Adrenal gland (tissue), 12 donors: ENCODE data around the gene B4GALNT1. TPM values are rescaled to one million over a fixed set of nuclear protein-coding genes. Genes with fewer than 3 reads are reported as not detected.

ENCODE experiments used
- DNase-seq, 7 donors: peaks; one replicate each; pipeline ENCODE4 v3.0.0-alpha.2; 2019 to 2020
- H3K27ac ChIP-seq, 5 donors: fragments of 200-600 bp; sonication (generic) in 4 of 5; 1 replicate in 3 of 5; 2 replicates in 2 of 5; pipeline versions ENCODE4 v1.5.1 to v1.8.0; 2016 to 2020; ENCODE audit warnings: mild to moderate bottlenecking in 1 of 5
- H3K27me3 ChIP-seq: fragments of 200-600 bp; 2 replicates; pipeline ENCODE4 v1.8.0; 2021
- H3K36me3 ChIP-seq, 2 donors: fragments of 200-600 bp; replicated peaks in 1 of 2; 1 replicate in 1 of 2; 2 replicates in 1 of 2; pipeline versions ENCODE4 v1.5.1 to v1.8.0; 2018 to 2022
- H3K4me1 ChIP-seq, 2 donors: fragments of 200-600 bp; replicated peaks in 1 of 2; 1 replicate in 1 of 2; 2 replicates in 1 of 2; pipeline versions ENCODE4 v1.5.1 to v1.8.0; 2018 to 2021
- H3K4me3 ChIP-seq, 4 donors: fragments of 200-600 bp; sonication (generic) in 3 of 4; one replicate each; pipeline ENCODE4 v1.5.1; 2016 to 2018
- H3K9me3 ChIP-seq, 3 donors: fragments of 200-600 bp; sonication (generic) in 1 of 3; replicated peaks in 1 of 3; 1 replicate in 2 of 3; 2 replicates in 1 of 3; pipeline versions ENCODE4 v1.5.1 to v1.8.0; 2016 to 2021
- CTCF ChIP-seq, 6 experiments: fragments of 450-650 bp in 4 of 6; fragments of 200-600 bp in 2 of 6; sonication (generic) in 1 of 6; IDR thresholded peaks; 1 replicate in 5 of 6; 2 replicates in 1 of 6; pipeline versions ENCODE4 v1.5.1 to v1.8.0; 2016 to 2021; ENCODE audit warnings: antibody characterized with exemption in 6 of 6, mild to moderate bottlenecking in 2 of 6, moderate library complexity in 1 of 6
- POLR2A ChIP-seq, 2 donors: fragments of 450-650 bp; IDR thresholded peaks; one replicate each; pipeline ENCODE4 v1.6.1; 2017; ENCODE audit warnings: antibody characterized with exemption in 2 of 2, mild to moderate bottlenecking in 2 of 2, moderate library complexity in 1 of 2
- WGBS, 4 donors: extraction: QIAGEN DNeasy Blood & Tissue Kit in 2 of 4; methylation state at CpG; one replicate each; pipeline versions ENCODE4 v1.1.5 to v1.1.7; 2013 to 2017; 5-methylcytosine and 5-hydroxymethylcytosine counted together
- intact Hi-C, 2 donors: fragments of 100-400 bp; cut with DNase I; formaldehyde crosslinking; loops; one replicate each; pipeline versions ENCODE4 v1.14.1 to v1.15.0; 2022 to 2023
- polyA plus RNA-seq, 3 donors: library from polyadenylated mRNA; stranded (reverse); fragments of 200-250 nt in 2 of 3; fragments of 350-450 nt in 1 of 3; fragmentation: Illumina TruSeq in 1 of 3; extraction: RNeasy Lipid Tissue Mini Kit (QIAGEN cat#74804) in 1 of 3; gene quantifications; one replicate each; pipeline ENCODE4 v1.2.3, GENCODE V29; 2013 to 2014
- total RNA-seq, 9 donors: library from RNA; depleted of rRNA in 4 of 9; stranded (reverse); fragments of >200 nt in 4 of 9; fragments of 120-200 nt in 1 of 9; fragmentation: NEBNext Ultra II Directional in 1 of 9; extraction: Animal tissue kit (Norgen Biotek cat#: 25700) in 1 of 9; gene quantifications; one replicate each; pipeline versions ENCODE4 v1.1.0 to v1.2.4, GENCODE V29; 2013 to 2023
- donor health status: healthy with polysubstance abuse.
- donor health status: Bipolar disorder and iron deficiency.
- donor health status: DM: yes; HTN: yes; CAD: no.
- donor health status: DM: no; HTN: no; CAD: no.
- donor health status: DM: no; HTN: no; CAD: no.
- donor health status: DM: yes; HTN: yes; CAD: no.

Gene B4GALNT1
- total and polyA plus RNA-seq, 12 donors: 0.17 to 7.4 (median 1.2) TPM

DNA sequence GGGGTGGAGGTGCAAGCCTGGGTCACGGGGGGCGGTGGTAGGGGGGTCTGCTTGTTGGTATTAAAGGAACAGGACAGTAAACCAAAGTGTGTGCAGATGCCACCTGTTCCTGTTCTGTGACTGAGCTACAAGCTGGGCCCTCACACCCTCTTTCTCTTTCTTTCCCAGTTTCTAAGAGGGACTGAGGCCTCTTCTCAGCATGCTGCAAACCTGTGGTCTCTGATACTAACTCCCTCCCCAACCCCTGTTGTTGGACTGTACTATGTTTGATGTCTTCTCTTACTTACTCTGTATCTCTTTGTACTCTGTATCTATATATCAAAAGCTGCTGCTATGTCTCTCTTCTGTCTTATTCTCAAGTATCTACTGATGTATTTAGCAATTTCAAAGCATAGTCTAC, 49.0 kb downstream of the B4GALNT1 start:
- DNase-seq: no peak
- WGBS, 4 donors: 88 to 100% (median 93%) methylated on average over 2 of the region's 2 CpGs
- H3K9me3 ChIP-seq: no peaks in the 10 kb centered on the region
- no peak overlapping the region for H3K27ac ChIP-seq
- no peaks in the 10 kb centered on the region for H3K4me1 ChIP-seq
- TF ChIP-seq POLR2A (IDR thresholded peaks at IDR 0.05): no peak
- intact Hi-C loops: no loop called here
- H3K27me3 ChIP-seq: peaks cover 5% of the 10 kb centered on the region
- no peaks in the 10 kb centered on the region for H3K36me3 ChIP-seq
- H3K4me3 ChIP-seq: no peak overlapping the region

GRCh38 chr12:57583008-57583831, 49.8 kb downstream of the B4GALNT1 start:
- no peak overlapping the region for H3K27ac ChIP-seq
- intact Hi-C loops: loop anchor here (2.0 kb wide), 2 partner anchors 38 to 40 kb away; no protein-coding TSS in a partner anchor

GRCh38 chr12:57582440-57582839, 50.6 kb downstream of the B4GALNT1 start:
- no peak for DNase-seq
- WGBS, 4 donors: 95 to 100% (median 98%) methylated on average over 1 of the region's 1 CpG
- Histone ChIP-seq H3K4me3 (no peak overlapping the region), H3K27me3 (peaks cover 5% of the 10 kb centered on the region), H3K27ac (no peak overlapping the region), H3K4me1 (no peaks in the 10 kb centered on the region), H3K36me3 (no peaks in the 10 kb centered on the region), H3K9me3 (no peaks in the 10 kb centered on the region)
- TF ChIP-seq POLR2A (IDR thresholded peaks at IDR 0.05) (no peak), CTCF (IDR thresholded peaks at IDR 0.05) (no peak)
- intact Hi-C loops: loop anchor here (2.0 kb wide), 2 partner anchors 38 to 40 kb away; no protein-coding TSS in a partner anchor

More at GRCh38 chr12:57583008-57583831, 49.8 kb downstream of the B4GALNT1 start:
- Histone ChIP-seq H3K4me3 (no peak overlapping the region), H3K4me1 (no peaks in the 10 kb centered on the region), H3K9me3 (no peaks in the 10 kb centered on the region), H3K27me3 (peaks cover 5% of the 10 kb centered on the region), H3K36me3 (no peaks in the 10 kb centered on the region)
- DNase-seq: peak; percentile 62 to 84 (median 70)
- TF ChIP-seq CTCF (IDR thresholded peaks at IDR 0.05) (peak; percentile 87 to 96 (median 94)), POLR2A (IDR thresholded peaks at IDR 0.05) (no peak)
- WGBS, 4 donors: 41 to 47% (median 45%) methylated on average over 13 of the region's 13 CpGs

- 74 to 93% (median 84%) methylated on average over 1 of the region's 1 CpG for WGBS, 4 donors
- intact Hi-C loops: loop anchor here (2.0 kb wide), 2 partner anchors 39 to 41 kb away; no protein-coding TSS in a partner anchor
- Histone ChIP-seq H3K36me3 (no peaks in the 10 kb centered on the region), H3K9me3 (no peaks in the 10 kb centered on the region), H3K4me1 (no peaks in the 10 kb centered on the region), H3K27me3 (peaks cover 5% of the 10 kb centered on the region), H3K4me3 (no peak overlapping the region), H3K27ac (no peak overlapping the region)
- TF ChIP-seq CTCF (IDR thresholded peaks at IDR 0.05) (no peak), POLR2A (IDR thresholded peaks at IDR 0.05) (no peak)
- no peak for DNase-seq
These were observed 51.2 kb downstream of the B4GALNT1 start for GRCh38 chr12:57581802-57582201.
